GM12801 (cell line): ENCODE results near the gene GUK1.

Experiments used
- CTCF ChIP-seq: IDR thresholded peaks from one replicate; pipeline ENCODE4 v1.5.1; 2011; ENCODE audit warnings: control low read depth; ENCODE audit not compliant: insufficient read length; ENCODE audit errors: extremely low read depth

The GUK1 gene

GRCh38 chr1:228139931-228140723 is at the start of gene GUK1:
GUK1 (plus strand) TSS chr1:228140279; CDS start chr1:228140303, 24 bp downstream.
- TF ChIP-seq CTCF = no peak

GRCh38 chr1:228090613-228091081 is 49.4 kb upstream of the GUK1 start:
- no peak for TF ChIP-seq CTCF

- TF ChIP-seq CTCF = no peak
These were observed 49.0 kb upstream of the GUK1 start for GRCh38 chr1:228091084-228091483.

- no peak for TF ChIP-seq CTCF
These were observed 47.6 kb upstream of the GUK1 start for GRCh38 chr1:228092342-228093049.

GRCh38 chr1:228093050-228093906 is 46.8 kb upstream of the GUK1 start:
- no peak for TF ChIP-seq CTCF

- TF ChIP-seq CTCF = no peak
These were observed 45.6 kb upstream of the GUK1 start for GRCh38 chr1:228094432-228095016.

- no peak for TF ChIP-seq CTCF
These were observed 44.9 kb upstream of the GUK1 start for GRCh38 chr1:228095161-228095560.
